Thyroid gland (tissue), 4 donors: ENCODE results near the gene LRBA.

ENCODE experiments used
- POLR2A ChIP-seq, 2 donors: fragments of 450-650 bp; IDR thresholded peaks; one replicate each; pipeline ENCODE4 v1.6.1; 2017; ENCODE audit warnings: antibody characterized with exemption in 2 of 2, mild to moderate bottlenecking in 2 of 2, moderate library complexity in 1 of 2
- TF ChIP-seq, protein P1 (sequence below), 6 experiments: fragments of 200-600 bp in 3 of 6; fragments of 450-650 bp in 3 of 6; sonication (generic) in 3 of 6; IDR thresholded peaks; one replicate each; pipeline ENCODE4 v1.5.1; 2016 to 2019; ENCODE audit warnings: antibody characterized with exemption in 6 of 6, mild to moderate bottlenecking in 2 of 6, inconsistent platforms in 1 of 6, moderate library complexity in 1 of 6

DNA sequence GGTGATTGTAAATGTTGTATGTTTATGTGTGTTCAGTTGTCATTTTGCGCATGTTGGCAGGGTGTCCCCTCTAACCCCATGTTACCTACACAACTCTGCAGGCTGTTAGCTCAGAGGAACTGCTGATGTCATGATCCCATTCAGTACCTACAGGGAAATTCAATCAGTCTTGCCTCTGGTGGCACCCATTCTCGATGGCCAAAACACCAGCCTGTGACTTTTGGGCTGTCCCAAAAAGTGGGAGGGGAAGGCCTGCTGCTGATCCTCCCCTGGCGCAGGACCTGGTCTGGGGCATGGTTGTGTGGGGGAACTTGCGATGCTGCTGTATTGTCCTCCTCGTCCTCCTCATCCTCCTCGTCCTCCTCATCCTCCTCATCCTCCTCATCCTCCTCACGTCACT is 762.3 kb downstream of the LRBA start:
- TF ChIP-seq POLR2A (IDR thresholded peaks at IDR 0.05), result no peak
- TF ChIP-seq, protein P1, sequence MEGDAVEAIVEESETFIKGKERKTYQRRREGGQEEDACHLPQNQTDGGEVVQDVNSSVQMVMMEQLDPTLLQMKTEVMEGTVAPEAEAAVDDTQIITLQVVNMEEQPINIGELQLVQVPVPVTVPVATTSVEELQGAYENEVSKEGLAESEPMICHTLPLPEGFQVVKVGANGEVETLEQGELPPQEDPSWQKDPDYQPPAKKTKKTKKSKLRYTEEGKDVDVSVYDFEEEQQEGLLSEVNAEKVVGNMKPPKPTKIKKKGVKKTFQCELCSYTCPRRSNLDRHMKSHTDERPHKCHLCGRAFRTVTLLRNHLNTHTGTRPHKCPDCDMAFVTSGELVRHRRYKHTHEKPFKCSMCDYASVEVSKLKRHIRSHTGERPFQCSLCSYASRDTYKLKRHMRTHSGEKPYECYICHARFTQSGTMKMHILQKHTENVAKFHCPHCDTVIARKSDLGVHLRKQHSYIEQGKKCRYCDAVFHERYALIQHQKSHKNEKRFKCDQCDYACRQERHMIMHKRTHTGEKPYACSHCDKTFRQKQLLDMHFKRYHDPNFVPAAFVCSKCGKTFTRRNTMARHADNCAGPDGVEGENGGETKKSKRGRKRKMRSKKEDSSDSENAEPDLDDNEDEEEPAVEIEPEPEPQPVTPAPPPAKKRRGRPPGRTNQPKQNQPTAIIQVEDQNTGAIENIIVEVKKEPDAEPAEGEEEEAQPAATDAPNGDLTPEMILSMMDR (IDR thresholded peaks at IDR 0.05), result no peak
